Smooth muscle cell (in vitro differentiated cells): ENCODE results near the gene CPN1. TPM values are rescaled to one million over a fixed set of nuclear protein-coding genes. Genes with fewer than 3 reads are reported as not detected.
A peak's percentile ranks its signal among the peaks of the same experiment; 100 is the strongest.
"Not testable (repeated sequence)": the region's sequence is repeated elsewhere in the genome, so short reads cannot be mapped to it uniquely, and the experiment has no call there.

ENCODE experiments used
- DNase-seq: peaks from one replicate; lab custom pipeline; 2025; ENCODE audit not compliant: unreplicated experiment; lab: John Stamatoyannopoulos, UW
- H2AFZ ChIP-seq: fragments of 200-600 bp; sonication (generic); 2 replicates; pipeline ENCODE4 v1.6.0; 2016; ENCODE audit warnings: antibody characterized with exemption, low read depth, mild to moderate bottlenecking
- H3F3A ChIP-seq: fragments of 200-600 bp; sonication (generic); 2 replicates; pipeline ENCODE4 v1.6.0; 2017; ENCODE audit warnings: antibody characterized with exemption, low read depth
- H3K27ac ChIP-seq: fragments of 200-600 bp; sonication (generic); 2 replicates; pipeline ENCODE4 v1.5.1; 2016; ENCODE audit warnings: low read depth, mild to moderate bottlenecking
- H3K27me3 ChIP-seq: fragments of 200-600 bp; sonication (generic); 2 replicates; pipeline ENCODE4 v1.6.1; 2016; ENCODE audit warnings: low read depth, mild to moderate bottlenecking
- H3K36me3 ChIP-seq: fragments of 200-600 bp; sonication (generic); 2 replicates; pipeline ENCODE4 v1.5.1; 2016; ENCODE audit warnings: low read depth
- H3K4me1 ChIP-seq: fragments of 200-600 bp; sonication (generic); 2 replicates; pipeline ENCODE4 v1.5.1; 2016; ENCODE audit warnings: low read depth
- H3K4me2 ChIP-seq: fragments of 200-600 bp; sonication (generic); 2 replicates; pipeline ENCODE4 v1.6.0; 2016; ENCODE audit warnings: mild to moderate bottlenecking
- H3K4me3 ChIP-seq: fragments of 200-600 bp; sonication (generic); 2 replicates; pipeline ENCODE4 v1.5.1; 2016; ENCODE audit warnings: mild to moderate bottlenecking
- H3K79me2 ChIP-seq: fragments of 200-600 bp; sonication (generic); 2 replicates; pipeline ENCODE4 v1.6.0; 2016; ENCODE audit warnings: low read depth, mild to moderate bottlenecking
- H3K9ac ChIP-seq: fragments of 200-600 bp; sonication (generic); 2 replicates; pipeline ENCODE4 v1.6.0; 2016; ENCODE audit warnings: low read depth
- H3K9me3 ChIP-seq: fragments of 200-600 bp; sonication (generic); replicated peaks from 2 replicates; pipeline ENCODE4 v1.5.1; 2016; ENCODE audit warnings: low read depth
- H4K20me1 ChIP-seq: fragments of 200-600 bp; sonication (generic); 2 replicates; pipeline ENCODE4 v1.6.0; 2016; ENCODE audit warnings: low read depth
- CTCF ChIP-seq: fragments of 200-600 bp; sonication (generic); IDR thresholded peaks from 2 replicates; pipeline ENCODE4 v1.5.1; 2017; ENCODE audit warnings: borderline replicate concordance, mild to moderate bottlenecking, antibody characterized with exemption; ENCODE audit not compliant: insufficient read depth, poor library complexity, severe bottlenecking
- WGBS: methylation state at CpG from one replicate; pipeline ENCODE4 v1.1.7; 2016; ENCODE audit warnings: low lambda C conversion rate; 5-methylcytosine and 5-hydroxymethylcytosine counted together
- polyA plus RNA-seq: library from polyadenylated mRNA; unstranded; fragments of >200 nt; fragmentation: Nextera tagmentation; extraction: Ambion mirVana; gene quantifications from 2 replicates; pipeline ENCODE4 v1.2.1, GENCODE V29; 2016
- total RNA-seq: library from RNA; depleted of rRNA; stranded (reverse); fragments of >200 nt; gene quantifications from 2 replicates; pipeline ENCODE4 v1.2.3, GENCODE V29; 2014

CPN1 gene
- total and polyA plus RNA-seq, 2 experiments from 2014 or later: not detected

GRCh38 chr10:100100651-100101184 is 19.0 kb upstream of the CPN1 start:
- H3F3A ChIP-seq: no peaks in the 10 kb centered on the region
- peak overlapping the region; percentile 7 for H2AFZ ChIP-seq
- H3K9ac ChIP-seq: no peak overlapping the region
- H3K27ac ChIP-seq: no peak overlapping the region
- no peak for TF ChIP-seq CTCF
- H3K4me2 ChIP-seq: no peak overlapping the region
- H3K9me3 ChIP-seq: no peaks in the 10 kb centered on the region
- no peaks in the 10 kb centered on the region for H3K4me1 ChIP-seq
- WGBS: 66% methylated on average over 6 of the region's 6 CpGs
- no peaks in the 10 kb centered on the region for H3K79me2 ChIP-seq
- H3K27me3 ChIP-seq: no peaks in the 10 kb centered on the region
- DNase-seq: no peak
- no peaks in the 10 kb centered on the region for H3K36me3 ChIP-seq
- no peak overlapping the region for H3K4me3 ChIP-seq
- H4K20me1 ChIP-seq: no peaks in the 10 kb centered on the region

- Histone ChIP-seq H3K4me1 (no peaks in the 10 kb centered on the region), H3K9ac (no peak overlapping the region), H3K27me3 (no peaks in the 10 kb centered on the region), H3K4me3 (no peak overlapping the region), H4K20me1 (no peaks in the 10 kb centered on the region), H3K27ac (no peak overlapping the region), H3K9me3 (no peaks in the 10 kb centered on the region), H3F3A (no peaks in the 10 kb centered on the region), H3K79me2 (no peaks in the 10 kb centered on the region), H2AFZ (no peak overlapping the region), H3K4me2 (no peak overlapping the region), H3K36me3 (no peaks in the 10 kb centered on the region)
- DNase-seq: no peak
- no peak for TF ChIP-seq CTCF
- 90% methylated on average over 6 of the region's 6 CpGs for WGBS
Observed at GRCh38 chr10:100089241-100089640, 7.6 kb upstream of the CPN1 start.

- not testable (repeated sequence) for H3K4me1 ChIP-seq, H2AFZ ChIP-seq, H3K4me2 ChIP-seq, H3K27ac ChIP-seq, H3K4me3 ChIP-seq, H3K9me3 ChIP-seq, H3K79me2 ChIP-seq, DNase-seq, H3K27me3 ChIP-seq, H3K36me3 ChIP-seq, H4K20me1 ChIP-seq, H3F3A ChIP-seq, H3K9ac ChIP-seq
- 84% methylated on average over 5 of the region's 5 CpGs for WGBS
Observed at GRCh38 chr10:100086708-100087107, 5.0 kb upstream of the CPN1 start.

GRCh38 chr10:100085596-100085995 is 3.9 kb upstream of the CPN1 start:
- no peaks in the 10 kb centered on the region for H3K79me2 ChIP-seq
- no peak overlapping the region for H2AFZ ChIP-seq
- no peak for TF ChIP-seq CTCF
- no peak overlapping the region for H3K27ac ChIP-seq
- H3K4me3 ChIP-seq: no peak overlapping the region
- 80% methylated on average over 2 of the region's 2 CpGs for WGBS
- DNase-seq: no peak
- no peak overlapping the region for H3K4me2 ChIP-seq
- H3K4me1 ChIP-seq: no peaks in the 10 kb centered on the region
- no peaks in the 10 kb centered on the region for H3K36me3 ChIP-seq
- H3F3A ChIP-seq: no peaks in the 10 kb centered on the region
- H3K9ac ChIP-seq: no peak overlapping the region
- no peaks in the 10 kb centered on the region for H4K20me1 ChIP-seq
- no peaks in the 10 kb centered on the region for H3K27me3 ChIP-seq
- H3K9me3 ChIP-seq: no peaks in the 10 kb centered on the region
